NCI-H446 (cell line): ENCODE data around the gene PDE8B.

Experiments
- DNase-seq, 2 experiments: peaks; one replicate each; lab custom pipeline; 2025; lab: John Stamatoyannopoulos, UW

PDE8B gene

GRCh38 chr5:77210091-77210963 lies at the start of gene PDE8B:
PDE8B (plus strand) TSS chr5:77210680; CDS start chr5:77210926, 246 bp downstream.
- DNase-seq: peak in 1 of 2 experiments; percentile 29

DNA sequence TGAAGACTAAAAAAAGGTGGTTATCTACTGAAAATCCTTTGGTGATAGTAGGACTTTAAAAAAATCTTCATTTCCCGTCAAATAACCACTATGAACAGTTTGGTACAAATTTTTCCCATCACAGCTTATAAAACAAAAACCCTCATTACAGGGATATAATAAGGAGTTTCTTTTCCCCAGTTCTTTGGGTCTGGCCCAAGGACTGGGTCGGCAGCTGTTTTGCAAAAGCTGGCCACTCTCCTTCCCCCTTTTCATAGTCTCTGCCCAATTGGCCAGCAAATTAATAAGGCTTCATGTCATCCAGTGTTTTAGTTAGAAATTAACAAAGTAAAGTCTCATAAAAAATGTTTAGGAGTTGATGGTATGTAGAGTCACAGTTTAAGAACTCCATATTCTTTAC lies 47.0 kb upstream of the PDE8B start:
- DNase-seq: no peak

DNA sequence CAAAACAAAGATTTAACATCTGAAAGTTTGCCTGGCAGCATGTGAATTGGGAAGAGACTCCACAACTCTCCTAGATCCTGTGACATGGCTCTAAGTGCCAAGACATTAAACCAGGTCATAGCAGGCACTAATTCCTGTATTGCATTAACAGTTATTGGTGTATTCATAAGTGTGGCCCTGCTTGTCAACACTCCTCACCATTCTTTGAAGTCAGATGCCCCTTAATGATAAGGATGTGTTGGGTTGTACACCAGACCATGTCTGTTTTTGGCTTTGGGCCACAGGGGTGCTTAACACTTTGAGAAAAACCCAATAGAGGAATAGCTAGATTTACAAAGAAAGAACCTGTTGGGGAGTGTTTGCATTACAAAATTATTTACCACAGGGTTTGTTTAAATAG lies 43.4 kb upstream of the PDE8B start:
- DNase-seq: no peak

DNA sequence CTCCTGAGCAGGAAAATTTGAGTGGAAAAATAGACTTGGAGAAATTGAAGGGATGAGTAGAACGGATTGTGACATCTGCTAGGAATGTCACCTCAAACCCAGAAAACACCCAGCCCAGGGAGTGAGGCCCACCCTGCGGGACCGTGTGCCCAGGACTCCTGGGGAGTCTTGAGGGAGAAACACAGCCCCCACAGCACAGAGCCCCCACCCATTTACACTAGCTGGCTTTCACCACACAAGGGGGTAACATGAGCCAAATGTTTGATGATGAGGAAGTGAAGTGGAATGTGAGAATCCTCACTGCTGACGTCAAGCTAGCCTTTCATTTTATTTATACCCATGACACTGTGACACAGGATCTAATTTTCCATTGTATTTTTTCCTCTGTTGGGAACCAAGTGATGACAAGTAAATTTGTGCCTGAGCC lies 42.8 kb upstream of the PDE8B start:
- peak; percentile 58 to 73 for DNase-seq

- peak; percentile 81 to 92 for DNase-seq
Measured at GRCh38 chr5:77168161-77168878, 42.2 kb upstream of the PDE8B start.

DNA sequence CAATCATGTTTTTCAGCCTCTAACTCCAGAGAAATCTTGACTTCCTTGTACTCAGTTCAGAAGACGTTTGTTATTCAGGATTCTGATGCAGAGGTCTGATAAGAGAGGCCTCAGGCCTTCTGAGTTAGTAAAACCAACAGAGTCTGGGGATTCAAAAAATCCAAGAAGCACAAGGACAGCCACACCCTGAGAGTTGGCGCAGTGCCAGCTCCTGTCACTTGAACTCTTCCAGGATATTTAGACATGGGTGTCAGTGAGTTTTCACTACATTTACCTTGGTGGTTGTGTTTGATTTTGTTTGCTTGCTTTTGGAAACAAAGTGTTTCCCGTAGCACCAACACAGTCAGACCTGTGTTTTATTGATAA lies 41.6 kb upstream of the PDE8B start:
- DNase-seq: peak; percentile 25 to 51

DNA sequence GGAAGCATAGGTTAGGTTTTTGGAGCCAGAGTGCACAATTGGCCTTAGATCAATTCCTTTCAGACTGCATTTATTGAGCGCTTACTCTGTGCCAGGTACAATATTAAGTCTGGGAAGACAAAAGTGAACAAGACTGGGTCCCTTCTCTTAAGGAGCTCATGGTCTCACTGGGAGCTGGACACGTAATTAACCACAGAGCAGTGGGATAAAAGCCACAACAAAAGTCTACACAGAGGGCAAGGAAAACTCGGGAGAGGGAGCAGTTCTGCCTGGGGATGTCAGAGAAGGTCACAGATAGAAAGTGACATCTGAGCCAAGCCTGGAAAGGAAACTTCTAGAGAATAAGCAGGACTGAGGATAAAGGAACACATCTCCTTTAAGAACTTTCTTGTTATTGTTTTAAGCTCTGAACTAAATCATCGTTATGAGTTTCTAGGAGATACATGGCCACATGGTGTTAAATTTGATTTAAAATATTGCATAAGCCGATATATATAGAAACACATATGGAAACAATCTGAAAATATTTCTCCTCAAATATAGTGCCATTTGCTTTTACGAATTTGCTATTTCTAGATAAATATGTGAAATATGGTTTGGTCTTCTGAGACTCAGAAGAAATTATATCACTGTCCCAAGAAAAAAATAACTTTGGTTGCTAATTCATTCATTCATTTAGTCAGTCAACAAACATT lies 40.1 kb upstream of the PDE8B start:
- DNase-seq: no peak

DNA sequence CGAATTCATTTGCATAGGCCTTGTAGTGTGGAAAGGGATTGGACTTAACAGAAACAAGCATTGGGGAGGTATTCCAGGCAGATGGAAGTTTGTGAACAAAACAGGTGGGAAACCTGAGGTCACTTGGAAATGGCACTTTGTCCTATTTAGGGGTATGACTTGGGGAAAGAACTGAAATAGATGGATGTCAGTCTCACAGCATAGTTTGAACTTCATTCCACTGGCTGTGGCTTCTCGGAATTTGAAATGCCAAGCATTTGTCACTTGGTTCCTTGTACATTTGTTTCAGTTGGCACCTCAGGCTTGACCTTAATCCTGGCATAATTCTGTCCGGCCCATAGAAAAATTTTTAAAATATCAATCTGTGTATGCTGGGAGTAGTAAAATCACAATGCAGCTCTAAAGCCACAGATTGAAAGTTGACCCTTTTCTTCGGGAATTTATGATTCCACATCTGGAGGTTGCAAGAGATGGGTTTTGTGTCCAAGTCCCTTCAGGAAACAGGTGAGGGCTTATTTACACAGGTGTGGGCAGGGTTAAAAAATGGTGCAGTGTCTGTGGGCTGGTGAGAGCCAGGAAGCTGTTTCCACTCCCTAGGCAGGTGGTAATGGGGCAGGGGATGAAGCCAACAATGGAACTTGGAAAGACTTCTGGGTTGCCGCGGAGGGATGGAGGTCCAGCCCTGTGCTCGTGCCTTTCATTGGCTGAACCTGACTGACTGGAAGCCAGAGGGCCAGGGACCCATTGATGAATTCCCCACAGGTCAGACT lies 39.2 kb upstream of the PDE8B start:
- DNase-seq: no peak

- DNase-seq: no peak
Measured at GRCh38 chr5:77172713-77173328, 37.7 kb upstream of the PDE8B start.

GRCh38 chr5:77174526-77174925 lies 36.0 kb upstream of the PDE8B start:
- no peak for DNase-seq

GRCh38 chr5:77175231-77175630 lies 35.2 kb upstream of the PDE8B start:
- DNase-seq: no peak

DNA sequence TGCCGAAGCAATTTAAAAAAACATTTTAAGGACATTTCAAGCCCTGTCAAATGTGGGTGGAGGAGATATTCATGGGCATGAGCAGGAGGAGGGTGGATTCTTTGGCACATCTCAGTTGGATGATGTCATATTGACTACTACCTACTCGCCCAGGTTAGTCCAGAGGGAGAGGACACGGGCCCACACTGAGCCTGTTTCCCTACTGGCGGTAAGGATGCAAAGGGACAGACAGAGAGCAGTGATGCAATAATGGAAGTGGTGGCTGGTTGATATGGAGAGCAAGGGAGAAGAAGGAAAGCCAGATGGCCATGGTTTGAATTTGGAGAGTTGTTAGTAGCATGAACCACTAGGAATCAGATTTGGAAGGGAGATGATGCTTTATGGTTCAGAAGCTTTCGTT lies 34.1 kb upstream of the PDE8B start:
- DNase-seq: no peak

GRCh38 chr5:77177576-77177975 lies 32.9 kb upstream of the PDE8B start:
- no peak for DNase-seq

DNA sequence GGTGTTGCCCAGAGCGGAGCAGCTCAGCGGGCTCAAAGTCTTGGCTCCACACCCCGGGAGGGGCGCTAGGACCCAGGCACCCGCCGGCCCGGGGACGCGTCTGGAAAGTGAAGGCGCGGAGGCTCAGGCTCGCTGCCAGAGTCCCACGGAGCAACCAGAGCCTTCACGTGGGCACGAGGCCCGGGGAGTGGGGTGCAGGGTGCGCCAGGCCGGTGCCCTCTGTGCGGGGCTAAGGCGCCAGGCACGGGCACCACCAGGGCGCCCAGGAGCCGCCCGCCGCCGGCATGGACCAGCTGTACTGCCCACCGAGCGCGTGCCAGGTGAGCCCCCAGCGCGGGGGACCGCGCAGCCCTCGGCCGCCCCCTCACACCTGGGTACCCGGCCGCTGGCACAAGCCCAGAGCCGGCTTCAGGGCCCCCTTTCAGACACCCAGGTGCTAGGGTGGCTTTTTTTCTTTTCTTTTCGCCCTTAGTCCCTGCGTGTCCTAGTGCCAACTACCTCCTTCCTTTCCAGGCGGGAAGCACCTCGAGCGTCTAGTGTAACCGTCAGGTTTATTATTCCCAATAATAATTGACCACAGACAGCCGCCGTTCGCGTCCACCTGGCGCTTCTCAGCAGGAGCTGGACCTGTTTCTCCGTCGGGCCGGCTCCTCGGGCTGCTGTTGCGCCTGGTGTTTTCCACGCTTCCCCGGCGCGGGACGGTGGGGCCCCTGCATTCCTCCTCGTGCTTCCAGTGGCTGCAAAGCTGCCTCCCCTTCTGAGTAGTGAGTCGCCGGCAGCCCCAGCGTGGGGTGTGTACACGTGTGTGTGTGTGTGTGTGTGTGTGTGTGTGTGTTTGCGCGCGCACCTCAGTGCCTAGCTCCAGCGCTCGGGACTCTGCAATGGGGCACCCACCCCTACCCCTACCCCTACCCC lies 30.1 kb upstream of the PDE8B start:
- DNase-seq: peak in 1 of 2 experiments; percentile 63

DNA sequence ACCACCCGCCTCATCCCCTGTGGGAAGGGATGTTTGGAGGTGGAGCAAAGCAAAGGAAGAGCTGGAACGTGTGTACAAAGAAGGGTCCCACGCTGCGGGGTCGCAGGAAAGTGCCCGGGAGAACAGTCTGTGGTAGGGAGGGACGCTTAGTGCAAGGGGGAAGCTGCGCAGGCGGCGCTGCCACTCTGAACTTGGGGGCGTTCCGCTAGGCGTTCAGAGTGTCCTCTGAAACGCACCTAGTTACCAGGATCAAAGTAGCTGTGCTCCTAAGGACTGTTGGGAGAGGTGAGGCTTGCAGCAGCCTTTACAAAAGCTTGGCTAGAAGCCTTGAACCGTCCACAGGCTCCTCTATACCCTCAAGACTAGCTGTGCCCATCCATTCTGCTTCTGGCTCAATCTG lies 29.3 kb upstream of the PDE8B start:
- DNase-seq: no peak

DNA sequence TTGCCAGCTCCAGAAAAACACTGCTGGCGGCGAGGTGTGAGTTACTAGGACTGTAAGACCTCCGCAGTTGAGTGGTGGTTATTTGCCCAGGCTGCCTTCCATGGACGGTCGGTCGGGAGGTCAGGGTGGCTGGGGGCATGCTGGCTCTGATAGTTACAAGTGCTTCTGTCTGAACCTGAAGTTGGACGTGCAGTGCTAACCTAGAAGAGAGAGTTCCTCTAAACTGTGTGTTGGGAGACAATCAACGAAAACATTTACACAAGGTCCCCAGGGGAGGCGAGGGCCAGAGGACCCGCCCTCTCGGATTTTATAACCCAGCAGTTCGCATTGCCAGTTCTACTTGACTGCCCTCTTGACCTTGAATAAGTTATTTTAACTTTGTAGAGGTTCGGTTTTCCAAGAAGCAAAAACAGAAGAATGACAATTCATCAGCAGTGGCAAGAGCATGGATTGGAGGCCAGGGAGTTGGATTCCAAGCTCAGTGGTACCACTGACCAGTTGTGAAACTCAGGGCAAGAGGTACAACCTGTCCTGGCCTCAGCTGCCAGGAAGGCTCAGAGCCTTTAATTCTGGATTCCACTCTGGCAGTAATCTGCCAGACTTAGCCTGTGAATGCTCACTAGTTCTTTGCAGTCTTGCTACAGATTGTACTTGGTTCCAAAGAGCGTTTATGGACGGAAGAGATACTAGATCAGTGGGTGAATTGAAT lies 28.7 kb upstream of the PDE8B start:
- no peak for DNase-seq

GRCh38 chr5:77182367-77182766 lies 28.1 kb upstream of the PDE8B start:
- no peak for DNase-seq

- no peak for DNase-seq
Measured at GRCh38 chr5:77186652-77187370, 23.7 kb upstream of the PDE8B start.

GRCh38 chr5:77189421-77189820 lies 21.1 kb upstream of the PDE8B start:
- DNase-seq: no peak
